Measurements from ENCODE around the gene ETV4. TPM values are rescaled to one million over a fixed set of nuclear protein-coding genes. Genes with fewer than 3 reads are reported as not detected.

The ETV4 gene
- total RNA-seq, 1 experiment from 2014 or later, result 37.8 TPM

GRCh38 chr17:43562679-43563599, 16.8 kb upstream of the ETV4 start:
- Mint-ChIP-seq H3K9me3 (ENCODE audit: unreplicated experiment) (no peaks in the 10 kb centered on the region), H3K27ac (ENCODE audit: unreplicated experiment) (peak overlapping the region; percentile 47), H3K4me1 (ENCODE audit: low read depth, unreplicated experiment) (peaks cover 31% of the 10 kb centered on the region), H3K4me3 (ENCODE audit: unreplicated experiment) (peak overlapping the region; percentile 50), H3K27me3 (ENCODE audit: insufficient read depth, unreplicated experiment) (no peaks in the 10 kb centered on the region), H3K36me3 (ENCODE audit: insufficient read depth, unreplicated experiment) (no peaks in the 10 kb centered on the region)
- intact Hi-C loops (cut with micrococcal nuclease; ENCODE audit: unreplicated experiment), result no loop called here
- H3K9me3 ChIP-seq, result no peaks in the 10 kb centered on the region
- POLR2A ChIA-PET, result interaction anchor here (0.6 to 1.1 kb wide), 4 partner anchors 11 to 38 kb away, joined by 3 to 5 read pairs (median 3); no protein-coding TSS in a partner anchor
- H3K27me3 ChIP-seq (replicated peaks; ENCODE audit: control insufficient read depth, insufficient read depth, low read length), result no peaks in the 10 kb centered on the region
- CTCF ChIA-PET, result interaction anchor here (0.6 to 2.1 kb wide), 5 partner anchors 16 to 195 kb away, joined by 3 to 9 read pairs (median 3); partner anchors contain the start of gene DHX8
- BruUV-seq (replicated peaks), result no TSS peak
- TF ChIP-seq, protein P1, sequence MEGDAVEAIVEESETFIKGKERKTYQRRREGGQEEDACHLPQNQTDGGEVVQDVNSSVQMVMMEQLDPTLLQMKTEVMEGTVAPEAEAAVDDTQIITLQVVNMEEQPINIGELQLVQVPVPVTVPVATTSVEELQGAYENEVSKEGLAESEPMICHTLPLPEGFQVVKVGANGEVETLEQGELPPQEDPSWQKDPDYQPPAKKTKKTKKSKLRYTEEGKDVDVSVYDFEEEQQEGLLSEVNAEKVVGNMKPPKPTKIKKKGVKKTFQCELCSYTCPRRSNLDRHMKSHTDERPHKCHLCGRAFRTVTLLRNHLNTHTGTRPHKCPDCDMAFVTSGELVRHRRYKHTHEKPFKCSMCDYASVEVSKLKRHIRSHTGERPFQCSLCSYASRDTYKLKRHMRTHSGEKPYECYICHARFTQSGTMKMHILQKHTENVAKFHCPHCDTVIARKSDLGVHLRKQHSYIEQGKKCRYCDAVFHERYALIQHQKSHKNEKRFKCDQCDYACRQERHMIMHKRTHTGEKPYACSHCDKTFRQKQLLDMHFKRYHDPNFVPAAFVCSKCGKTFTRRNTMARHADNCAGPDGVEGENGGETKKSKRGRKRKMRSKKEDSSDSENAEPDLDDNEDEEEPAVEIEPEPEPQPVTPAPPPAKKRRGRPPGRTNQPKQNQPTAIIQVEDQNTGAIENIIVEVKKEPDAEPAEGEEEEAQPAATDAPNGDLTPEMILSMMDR (IDR thresholded peaks at IDR 0.05; ENCODE audit: insufficient read depth in 1 of 2, low read depth in 1 of 2, low read length in 1 of 2, severe bottlenecking in 1 of 2, unreplicated experiment in 1 of 2), result no peak
- peak; percentile 47 to 50 for DNase-seq
- no peak overlapping the region for H3K4me3 ChIP-seq (ENCODE audit: low read depth, low read length)
- no peaks in the 10 kb centered on the region for H3K36me3 ChIP-seq (ENCODE audit: control insufficient read depth, insufficient read depth, low read length)
- peaks cover 20% of the 10 kb centered on the region for H3K4me1 ChIP-seq

DNA sequence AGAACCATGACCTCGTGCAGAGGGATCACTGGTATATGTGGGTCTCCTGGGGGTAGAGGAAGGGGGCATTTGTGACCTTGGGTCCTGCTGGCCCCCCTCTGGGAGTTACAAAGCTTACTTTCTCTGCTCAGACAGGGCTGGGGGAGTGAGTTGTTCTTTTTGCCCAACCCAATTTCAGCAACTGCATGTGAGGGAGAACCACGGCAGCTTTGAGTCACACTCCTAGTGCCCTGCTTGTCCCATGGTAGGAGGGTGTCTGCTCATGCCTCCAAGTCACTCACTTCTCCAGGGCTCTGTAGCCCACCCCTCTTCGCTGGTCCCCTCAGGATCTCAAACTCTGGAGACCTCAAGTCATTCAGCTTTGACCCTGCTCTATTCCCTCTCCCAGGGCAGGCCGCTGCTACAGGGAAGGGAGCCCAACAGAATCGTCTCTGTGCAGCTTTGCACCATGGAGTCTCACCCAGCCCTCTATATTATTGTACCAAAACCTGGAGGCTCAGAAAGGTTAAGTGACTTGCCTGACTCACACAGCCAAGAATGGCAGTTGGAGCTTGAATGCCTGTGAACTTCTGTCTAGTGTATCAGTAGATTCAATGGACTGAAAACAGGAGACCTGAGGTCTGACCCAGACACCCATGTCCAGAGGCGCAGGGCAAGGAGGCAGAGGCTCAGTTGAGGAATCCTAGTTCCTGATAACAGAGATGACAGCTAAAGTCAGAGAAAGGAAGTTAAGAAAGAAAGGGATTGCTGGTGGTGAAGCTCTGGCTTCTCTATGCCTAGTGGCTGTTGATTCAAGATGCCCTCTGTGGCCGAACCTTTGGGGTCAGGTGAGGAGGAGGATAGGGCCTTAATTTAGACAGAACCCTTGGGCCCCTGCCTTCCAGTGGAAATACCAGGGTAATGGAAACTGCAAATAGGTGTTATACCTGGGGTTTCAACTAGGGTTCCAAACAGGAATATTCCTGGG, 14.6 kb upstream of the ETV4 start:
- Histone ChIP-seq H3K4me1 (peaks cover 27% of the 10 kb centered on the region), H3K9me3 (no peaks in the 10 kb centered on the region), H3K27me3 (replicated peaks; ENCODE audit: control insufficient read depth, insufficient read depth, low read length) (no peaks in the 10 kb centered on the region), H3K36me3 (ENCODE audit: control insufficient read depth, insufficient read depth, low read length) (no peaks in the 10 kb centered on the region), H3K4me3 (ENCODE audit: low read depth, low read length) (no peak overlapping the region)
- DNase-seq, result no peak
- no TSS peak for BruUV-seq (replicated peaks)
- Mint-ChIP-seq H3K27me3 (ENCODE audit: insufficient read depth, unreplicated experiment) (no peaks in the 10 kb centered on the region), H3K27ac (ENCODE audit: unreplicated experiment) (no peak overlapping the region), H3K9me3 (ENCODE audit: unreplicated experiment) (no peaks in the 10 kb centered on the region), H3K4me3 (ENCODE audit: unreplicated experiment) (no peak overlapping the region), H3K4me1 (ENCODE audit: low read depth, unreplicated experiment) (peaks cover 40% of the 10 kb centered on the region), H3K36me3 (ENCODE audit: insufficient read depth, unreplicated experiment) (no peaks in the 10 kb centered on the region)
- ChIA-PET POLR2A (interaction anchor here (0.5 kb wide), 1 partner anchor 17 kb away, joined by 11 read pairs; no protein-coding TSS in a partner anchor), CTCF (interaction anchor here (0.5 to 1.2 kb wide), 4 partner anchors 13 to 206 kb away, joined by 3 to 6 read pairs (median 4); no protein-coding TSS in a partner anchor)
- TF ChIP-seq, protein P1 (IDR thresholded peaks at IDR 0.05; ENCODE audit: insufficient read depth in 1 of 2, low read depth in 1 of 2, low read length in 1 of 2, severe bottlenecking in 1 of 2, unreplicated experiment in 1 of 2), result no peak
- intact Hi-C loops (cut with micrococcal nuclease; ENCODE audit: unreplicated experiment), result no loop called here
